Heart left ventricle (tissue), 16 donors: ENCODE data around the gene BCAR3. TPM values are rescaled to one million over a fixed set of nuclear protein-coding genes. Genes with fewer than 3 reads are reported as not detected.

Source experiments
- ATAC-seq, 4 donors: fragments of 200-7000 bp; cut with Tn5 transposase; one replicate each; pipeline ENCODE4 v1.9.1; 2020 to 2022; ENCODE audit warnings: moderate library complexity in 4 of 4, mild to moderate bottlenecking in 3 of 4, moderate number of reproducible peaks in 1 of 4
- DNase-seq, 5 donors: peaks; one replicate each; pipeline ENCODE4 v3.0.0-alpha.2; 2020
- H3K27ac ChIP-seq, 12 donors: fragments of 200-600 bp; sonication (generic) in 4 of 12; one replicate each; pipeline versions ENCODE4 v1.5.0 to v1.8.0; 2016 to 2022; ENCODE audit warnings: mild to moderate bottlenecking in 2 of 12
- H3K27me3 ChIP-seq, 9 donors: fragments of 200-600 bp; sonication (generic) in 2 of 9; one replicate each; pipeline versions ENCODE4 v1.5.1 to v1.8.0; 2016 to 2022; ENCODE audit warnings: mild to moderate bottlenecking in 3 of 9
- H3K36me3 ChIP-seq, 9 donors: fragments of 200-600 bp; sonication (generic) in 2 of 9; one replicate each; pipeline versions ENCODE4 v1.5.0 to v1.8.0; 2018 to 2022; ENCODE audit warnings: mild to moderate bottlenecking in 2 of 9
- H3K4me1 ChIP-seq, 12 donors: fragments of 200-600 bp; sonication (generic) in 4 of 12; one replicate each; pipeline versions ENCODE4 v1.5.0 to v1.8.0; 2016 to 2022; ENCODE audit warnings: mild to moderate bottlenecking in 3 of 12
- H3K4me3 ChIP-seq, 12 donors: fragments of 200-600 bp; sonication (generic) in 4 of 12; one replicate each; pipeline versions ENCODE4 v1.5.0 to v1.8.0; 2017 to 2022; ENCODE audit warnings: mild to moderate bottlenecking in 9 of 12, moderate library complexity in 4 of 12
- H3K9me3 ChIP-seq, 12 donors: fragments of 200-600 bp; sonication (generic) in 4 of 12; one replicate each; pipeline versions ENCODE4 v1.5.0 to v1.8.0; 2016 to 2022; ENCODE audit warnings: mild to moderate bottlenecking in 1 of 12
- CTCF ChIP-seq, 12 donors: fragments of 200-600 bp; sonication (generic) in 4 of 12; IDR thresholded peaks; one replicate each; pipeline versions ENCODE4 v1.5.0 to v1.8.0; 2018 to 2022; ENCODE audit warnings: antibody characterized with exemption in 12 of 12, mild to moderate bottlenecking in 5 of 12
- POLR2A ChIP-seq, 2 donors: fragments of 450-650 bp; IDR thresholded peaks; one replicate each; pipeline ENCODE4 v1.6.1; 2017; ENCODE audit warnings: antibody characterized with exemption in 2 of 2, mild to moderate bottlenecking in 2 of 2, moderate library complexity in 2 of 2
- WGBS, 4 donors: extraction: QIAGEN DNeasy Blood & Tissue Kit in 2 of 4; methylation state at CpG; one replicate each; pipeline versions ENCODE4 v1.1.5 to v1.1.7; 2013 to 2018; 5-methylcytosine and 5-hydroxymethylcytosine counted together
- intact Hi-C, 10 donors: fragments of 100-400 bp; cut with DNase I; formaldehyde crosslinking; loops; one replicate each; pipeline versions ENCODE4 v1.11.1 to v1.14.2; 2022
- polyA plus RNA-seq, 2 donors: library from polyadenylated mRNA; stranded (reverse); fragments of 200-250 nt; gene quantifications; one replicate each; pipeline ENCODE4 v1.2.3, GENCODE V29; 2013
- total RNA-seq, 9 donors: library from RNA; depleted of rRNA in 2 of 9; stranded (reverse); fragments of >200 nt in 2 of 9; fragmentation: NEBNext Ultra II Directional in 3 of 9; extraction: Animal tissue kit (Norgen Biotek cat#: 25700) in 3 of 9; gene quantifications; one replicate each; pipeline versions ENCODE4 v1.1.0 to v1.2.4, GENCODE V29; 2016 to 2023
- donor health status: ischemic (EF 13 %, LVEDD 7.1; RV severe dilation, severe dysfunction).
- donor health status: healthy with polysubstance abuse.
- donor health status: DM: no; HTN: yes; CAD: no.
- donor health status: DM: no; HTN: no; CAD: no.
- donor health status: ischemic (EF 25% LVEDD 6.9; RV normal size, moderate dysfunction).
- donor health status: ischemic (EF 25% LVEDD 5.7; RV mildly dilated, moderate dysfunction).
- donor health status: healthy.
- donor health status: DM: yes; HTN: yes; CAD: no.
- donor health status: ischemic (EF 35%, LVEDD 5.7; RV mildly dilated, moderate dysfunction).
- donor health status: nonischemic (EF 11% LVEDD 7.7; RV severe dilation, severe dysfunction).
- donor health status: DM: yes; HTN: yes; CAD: no.
- donor health status: PGD.
- donor health status: ischemic (EF 29% LVEDD 5.4; RV normal size, mild dysfunction).
- donor health status: nonischemic (EF 23%, LVEDD 6.1; RV moderate dilation, normal function).

BCAR3 gene
- total and polyA plus RNA-seq, 11 donors = 6.4 to 25.0 (median 12.9) TPM

- no peak for TF ChIP-seq CTCF (IDR thresholded peaks at IDR 0.05)
- no peak for TF ChIP-seq POLR2A (IDR thresholded peaks at IDR 0.05)
- ATAC-seq = no peak
- Histone ChIP-seq H3K27ac (no peak overlapping the region), H3K36me3 (no peaks in the 10 kb centered on the region), H3K4me1 (peaks cover 0 to 15% (median 7%) of the 10 kb centered on the region in 12 donors), H3K9me3 (no peaks in the 10 kb centered on the region), H3K27me3 (no peaks in the 10 kb centered on the region), H3K4me3 (no peak overlapping the region)
- WGBS, 4 donors = 91 to 99% (median 92%) methylated on average over 1 of the region's 1 CpG
- DNase-seq = no peak
- intact Hi-C loops = no loop called here
These were observed 4.3 kb upstream of the BCAR3 start for GRCh38 chr1:93685918-93686317.

GRCh38 chr1:93683234-93683633 lies 1.6 kb upstream of the BCAR3 start:
- TF ChIP-seq POLR2A (IDR thresholded peaks at IDR 0.05) = no peak

GRCh38 chr1:93681989-93682412 lies 364 bp upstream of the BCAR3 start:
- peaks cover 0 to 48% (median 23%) of the 10 kb centered on the region in 12 donors for H3K4me1 ChIP-seq
- intact Hi-C loops = loop anchor here (1.0 to 5.0 kb wide), 10 partner anchors 20 to 234 kb away; partner anchors contain the start of gene FNBP1L (in 1 of the 10)

More at GRCh38 chr1:93683234-93683633, 1.6 kb upstream of the BCAR3 start:
- no peak overlapping the region for H3K27ac ChIP-seq
- H3K27me3 ChIP-seq = no peaks in the 10 kb centered on the region
- ATAC-seq = no peak
- H3K36me3 ChIP-seq = no peaks in the 10 kb centered on the region
- no peaks in the 10 kb centered on the region for H3K9me3 ChIP-seq
- H3K4me3 ChIP-seq = no peak overlapping the region
- WGBS, 4 donors = 68 to 100% (median 95%) methylated on average over 2 of the region's 2 CpGs
- intact Hi-C loops = loop anchor here in 6 of 10 donors (2.0 to 5.0 kb wide), 3 partner anchors 39 to 129 kb away; no protein-coding TSS in a partner anchor
- no peak for DNase-seq
- peaks cover 0 to 36% (median 23%) of the 10 kb centered on the region in 12 donors for H3K4me1 ChIP-seq

GRCh38 chr1:93680420-93681100 lies 1.1 kb downstream of the BCAR3 start:
- TF ChIP-seq CTCF (IDR thresholded peaks at IDR 0.05) (peak; percentile 40 to 73 (median 58)), POLR2A (IDR thresholded peaks at IDR 0.05) (peak in 1 of 2 donors; percentile 41)
- H3K27ac ChIP-seq = peak overlapping the region; percentile 84 to 94 (median 92)
- ATAC-seq = peak; percentile 89 to 91 (median 90)
- no peaks in the 10 kb centered on the region for H3K9me3 ChIP-seq
- H3K4me1 ChIP-seq = peaks cover 0 to 57% (median 36%) of the 10 kb centered on the region in 12 donors
- peaks cover 0 to 3% (median 0%) of the 10 kb centered on the region in 9 donors for H3K36me3 ChIP-seq
- 6 to 10% (median 9%) methylated on average over 23 to 29 of the region's 29 CpGs for WGBS, 4 donors
- intact Hi-C loops = loop anchor here (1.0 to 5.0 kb wide), 10 partner anchors 22 to 232 kb away; partner anchors contain the start of gene FNBP1L (in 1 of the 10)
- peak overlapping the region; percentile 74 to 96 (median 90) for H3K4me3 ChIP-seq
- no peaks in the 10 kb centered on the region for H3K27me3 ChIP-seq
- DNase-seq = peak; percentile 80 to 91 (median 85)

More at GRCh38 chr1:93681989-93682412, 364 bp upstream of the BCAR3 start:
- Histone ChIP-seq H3K36me3 (peaks cover 0 to 3% (median 0%) of the 10 kb centered on the region in 9 donors), H3K27ac (peak overlapping the region; percentile 84 to 94 (median 92)), H3K4me3 (peak overlapping the region; percentile 74 to 96 (median 90)), H3K27me3 (no peaks in the 10 kb centered on the region), H3K9me3 (no peaks in the 10 kb centered on the region)
- 13 to 19% (median 16%) methylated on average over 12 of the region's 12 CpGs for WGBS, 4 donors
- TF ChIP-seq CTCF (IDR thresholded peaks at IDR 0.05) (no peak), POLR2A (IDR thresholded peaks at IDR 0.05) (no peak)
- DNase-seq = no peak
- no peak for ATAC-seq
